ENCODE data around the gene SLX4IP. TPM values are rescaled to one million over a fixed set of nuclear protein-coding genes. Genes with fewer than 3 reads are reported as not detected.
A peak's percentile ranks its signal among the peaks of the same experiment; 100 is the strongest.
"Not testable (repeated sequence)": the region's sequence is repeated elsewhere in the genome, so short reads cannot be mapped to it uniquely, and the experiment has no call there.

The SLX4IP gene
- polyA plus RNA-seq, 2 of the 4 experiments (the other 2 are of a cell fraction) = 3.4 to 7.5 TPM

DNA sequence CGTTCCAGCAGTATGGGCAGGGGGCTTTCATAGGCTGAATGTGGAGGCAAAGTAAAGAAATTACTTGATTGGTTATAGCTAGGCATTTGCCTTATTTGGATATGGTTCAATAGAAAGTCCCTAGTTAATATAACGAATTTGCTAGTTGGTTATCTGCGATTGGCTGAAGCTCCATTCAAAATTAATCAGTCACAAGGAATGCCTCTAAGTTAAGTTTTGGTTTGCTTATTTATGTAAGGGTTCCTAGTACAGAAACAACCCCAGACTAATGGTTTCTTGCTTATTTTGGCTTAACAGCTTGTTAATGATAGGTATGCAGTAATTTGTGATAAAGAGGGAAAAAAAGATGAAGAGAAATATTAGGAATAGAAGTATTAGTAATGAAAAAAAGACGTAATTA lies 151.2 kb downstream of the SLX4IP start:
- H3K9me3 ChIP-seq = no peaks in the 10 kb centered on the region
- no peak overlapping the region for H3K4me2 ChIP-seq
- TF ChIP-seq JUNB (IDR thresholded peaks at IDR 0.05) = no peak
- TF ChIP-seq CBX2 (IDR thresholded peaks at IDR 0.05; ENCODE audit: borderline replicate concordance, low read depth) = no peak
- ATAC-seq = no peak
- peaks cover 27% of the 10 kb centered on the region for H3K4me1 ChIP-seq
- no peak for DNase-seq (ENCODE audit: low read depth in 1 of 2, low spot score in 1 of 2)
- POLR2A ChIA-PET = no interaction called here
- peak; percentile 84 for FAIRE-seq
- CTCF ChIA-PET = interaction anchor here (1.2 to 2.2 kb wide), 4 partner anchors 8 to 608 kb away, joined by 4 to 8 read pairs (median 6); no protein-coding TSS in a partner anchor
- WGBS (ENCODE audit: missing lambda C conversion rate) = 89% methylated on average over 4 of the region's 4 CpGs
- no peak overlapping the region for H3K27ac ChIP-seq
- H3K4me3 ChIP-seq = no peak overlapping the region

DNA sequence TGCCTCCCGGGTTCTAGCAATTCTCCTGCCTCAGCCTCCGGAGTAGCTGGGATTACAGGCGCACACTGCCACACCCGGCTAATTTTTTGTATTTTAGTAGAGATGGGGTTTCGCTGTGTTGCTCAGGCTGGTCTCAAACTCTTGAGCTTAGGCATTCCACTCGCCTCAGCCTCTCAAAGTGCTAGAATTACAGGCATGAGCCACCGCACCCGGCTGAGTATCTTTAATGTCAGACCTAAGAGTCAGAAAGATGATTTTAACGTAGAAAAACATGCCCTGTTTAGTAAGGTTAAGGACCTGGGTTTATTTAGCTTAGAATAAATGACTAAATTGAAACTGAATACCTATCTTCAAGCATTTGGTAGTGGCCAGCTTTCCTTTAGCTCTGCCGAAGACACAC lies 155.3 kb downstream of the SLX4IP start:
- H3K27ac ChIP-seq = peak overlapping the region; percentile 36 to 60; a peak in 4 of 6 replicates
- H3K4me1 ChIP-seq = peaks cover 50% of the 10 kb centered on the region
- ChIA-PET CTCF (interaction anchor here (1.2 kb wide), 1 partner anchor 41 kb away, joined by 4 read pairs; no protein-coding TSS in a partner anchor), POLR2A (interaction anchor here (1.3 kb wide), 1 partner anchor 155 kb away, joined by 3 read pairs; the partner anchor contains the start of gene SLX4IP)
- not testable (repeated sequence) for H3K9me3 ChIP-seq; H3K4me2 ChIP-seq; H3K4me3 ChIP-seq; ATAC-seq; DNase-seq (ENCODE audit: low read depth in 1 of 2, low spot score in 1 of 2); FAIRE-seq
- 92% methylated on average over 10 of the region's 10 CpGs for WGBS (ENCODE audit: missing lambda C conversion rate)

DNA sequence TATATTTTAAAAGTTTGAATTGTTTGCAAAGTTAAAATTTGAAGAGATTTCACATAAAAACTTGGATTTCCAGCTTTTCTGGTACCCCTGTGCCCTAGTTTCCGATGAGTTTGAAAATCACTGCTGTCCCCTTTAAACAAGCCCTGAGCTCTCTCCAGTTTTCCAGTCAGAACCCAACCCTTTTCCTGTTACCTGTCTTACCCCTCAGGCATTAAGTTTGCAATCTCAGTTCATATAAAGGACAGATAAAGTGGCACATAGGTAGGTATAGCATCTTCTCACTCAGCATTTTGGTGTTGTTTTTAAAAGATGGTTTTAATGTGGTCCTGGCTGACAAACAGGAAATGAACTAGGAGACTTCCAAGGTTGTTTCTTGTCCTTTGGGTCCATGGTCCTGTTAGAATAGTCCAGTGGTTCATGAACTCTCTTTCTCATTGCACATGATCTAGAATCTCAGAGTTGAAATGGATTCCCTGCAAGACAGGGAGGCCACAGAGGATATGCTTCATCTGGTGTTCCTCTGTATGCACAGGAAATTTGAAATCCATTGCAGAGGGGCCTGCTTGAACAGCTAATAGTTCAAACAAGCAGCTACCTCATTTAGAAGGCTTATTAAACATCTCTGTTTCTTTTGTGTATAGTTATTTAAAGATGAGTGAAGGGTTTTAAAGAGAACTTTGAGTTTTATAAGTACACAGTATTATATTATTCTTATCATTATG lies 156.0 kb downstream of the SLX4IP start:
- Histone ChIP-seq H3K4me1 (peaks cover 57% of the 10 kb centered on the region), H3K4me2 (peak overlapping the region; percentile 56; the same call in 2 of the 3 replicates), H3K27ac (peak overlapping the region; percentile 36 to 60), H3K9me3 (no peaks in the 10 kb centered on the region), H3K4me3 (no peak overlapping the region)
- DNase-seq (ENCODE audit: low read depth in 1 of 2, low spot score in 1 of 2) = no peak
- TF ChIP-seq GATA3 (IDR thresholded peaks at IDR 0.05; ENCODE audit: borderline replicate concordance) (no peak), EHMT2 (IDR thresholded peaks at IDR 0.05; ENCODE audit: low read depth) (no peak), RCOR1 (IDR thresholded peaks at IDR 0.05; ENCODE audit: low read depth, low read length) (no peak), KDM5A (IDR thresholded peaks at IDR 0.05) (no peak), NR3C1 (IDR thresholded peaks at IDR 0.05) (no peak), FOXS1 (CRISPR knock-in tag; IDR thresholded peaks at IDR 0.05) (no peak), HOXA7 (CRISPR knock-in tag; IDR thresholded peaks at IDR 0.05) (no peak), TP53 (CRISPR knock-in tag; IDR thresholded peaks at IDR 0.05) (no peak), CEBPB (IDR thresholded peaks at IDR 0.05) (no peak), TFCP2L1 (CRISPR knock-in tag; IDR thresholded peaks at IDR 0.05) (no peak), MYC (IDR thresholded peaks at IDR 0.05; ENCODE audit: borderline replicate concordance, low read length) (no peak), PHF8 (IDR thresholded peaks at IDR 0.05; ENCODE audit: borderline replicate concordance, low read depth) (no peak), SMC3 (IDR thresholded peaks at IDR 0.05) (no peak), POLR2AphosphoS2 (conservative IDR thresholded peaks at IDR 0.05; ENCODE audit: low read length) (no peak), ZSCAN20 (CRISPR knock-in tag; IDR thresholded peaks at IDR 0.05) (no peak), FOSL2 (IDR thresholded peaks at IDR 0.05) (no peak), FOSL2 (CRISPR knock-in tag; IDR thresholded peaks at IDR 0.05) (no peak)
- TF ChIP-seq, protein P1, sequence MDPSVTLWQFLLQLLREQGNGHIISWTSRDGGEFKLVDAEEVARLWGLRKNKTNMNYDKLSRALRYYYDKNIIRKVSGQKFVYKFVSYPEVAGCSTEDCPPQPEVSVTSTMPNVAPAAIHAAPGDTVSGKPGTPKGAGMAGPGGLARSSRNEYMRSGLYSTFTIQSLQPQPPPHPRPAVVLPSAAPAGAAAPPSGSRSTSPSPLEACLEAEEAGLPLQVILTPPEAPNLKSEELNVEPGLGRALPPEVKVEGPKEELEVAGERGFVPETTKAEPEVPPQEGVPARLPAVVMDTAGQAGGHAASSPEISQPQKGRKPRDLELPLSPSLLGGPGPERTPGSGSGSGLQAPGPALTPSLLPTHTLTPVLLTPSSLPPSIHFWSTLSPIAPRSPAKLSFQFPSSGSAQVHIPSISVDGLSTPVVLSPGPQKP (IDR thresholded peaks at IDR 0.05; ENCODE audit: low read depth, low read length) = no peak
- TF ChIP-seq, protein P2, sequence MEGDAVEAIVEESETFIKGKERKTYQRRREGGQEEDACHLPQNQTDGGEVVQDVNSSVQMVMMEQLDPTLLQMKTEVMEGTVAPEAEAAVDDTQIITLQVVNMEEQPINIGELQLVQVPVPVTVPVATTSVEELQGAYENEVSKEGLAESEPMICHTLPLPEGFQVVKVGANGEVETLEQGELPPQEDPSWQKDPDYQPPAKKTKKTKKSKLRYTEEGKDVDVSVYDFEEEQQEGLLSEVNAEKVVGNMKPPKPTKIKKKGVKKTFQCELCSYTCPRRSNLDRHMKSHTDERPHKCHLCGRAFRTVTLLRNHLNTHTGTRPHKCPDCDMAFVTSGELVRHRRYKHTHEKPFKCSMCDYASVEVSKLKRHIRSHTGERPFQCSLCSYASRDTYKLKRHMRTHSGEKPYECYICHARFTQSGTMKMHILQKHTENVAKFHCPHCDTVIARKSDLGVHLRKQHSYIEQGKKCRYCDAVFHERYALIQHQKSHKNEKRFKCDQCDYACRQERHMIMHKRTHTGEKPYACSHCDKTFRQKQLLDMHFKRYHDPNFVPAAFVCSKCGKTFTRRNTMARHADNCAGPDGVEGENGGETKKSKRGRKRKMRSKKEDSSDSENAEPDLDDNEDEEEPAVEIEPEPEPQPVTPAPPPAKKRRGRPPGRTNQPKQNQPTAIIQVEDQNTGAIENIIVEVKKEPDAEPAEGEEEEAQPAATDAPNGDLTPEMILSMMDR (IDR thresholded peaks at IDR 0.05) = no peak
- TF ChIP-seq, protein P3, sequence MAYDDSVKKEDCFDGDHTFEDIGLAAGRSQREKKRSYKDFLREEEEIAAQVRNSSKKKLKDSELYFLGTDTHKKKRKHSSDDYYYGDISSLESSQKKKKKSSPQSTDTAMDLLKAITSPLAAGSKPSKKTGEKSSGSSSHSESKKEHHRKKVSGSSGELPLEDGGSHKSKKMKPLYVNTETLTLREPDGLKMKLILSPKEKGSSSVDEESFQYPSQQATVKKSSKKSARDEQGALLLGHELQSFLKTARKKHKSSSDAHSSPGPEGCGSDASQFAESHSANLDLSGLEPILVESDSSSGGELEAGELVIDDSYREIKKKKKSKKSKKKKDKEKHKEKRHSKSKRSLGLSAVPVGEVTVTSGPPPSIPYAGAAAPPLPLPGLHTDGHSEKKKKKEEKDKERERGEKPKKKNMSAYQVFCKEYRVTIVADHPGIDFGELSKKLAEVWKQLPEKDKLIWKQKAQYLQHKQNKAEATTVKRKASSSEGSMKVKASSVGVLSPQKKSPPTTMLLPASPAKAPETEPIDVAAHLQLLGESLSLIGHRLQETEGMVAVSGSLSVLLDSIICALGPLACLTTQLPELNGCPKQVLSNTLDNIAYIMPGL (CRISPR knock-in tag; IDR thresholded peaks at IDR 0.05; ENCODE audit: borderline replicate concordance) = no peak
- CTCF ChIA-PET = interaction anchor here (0.9 to 1.2 kb wide), 2 partner anchors 25 to 41 kb away, joined by 3 to 4 read pairs; no protein-coding TSS in a partner anchor
- ATAC-seq = peak in 1 of 2 experiments; percentile 42; a peak in 4 of 6 replicates
- POLR2A ChIA-PET = interaction anchor here (1.3 kb wide), 1 partner anchor 156 kb away, joined by 3 read pairs; the partner anchor contains the start of gene SLX4IP
- peak; percentile 80 for FAIRE-seq
- WGBS (ENCODE audit: missing lambda C conversion rate) = 94% methylated on average over 1 of the region's 1 CpG
